K562 (cell line): ENCODE results near the gene CRKL. TPM values are rescaled to one million over a fixed set of nuclear protein-coding genes. Genes with fewer than 3 reads are reported as not detected.
A peak's percentile ranks its signal among the peaks of the same experiment; 100 is the strongest.

Source experiments
- ARID3A ChIP-seq: IDR thresholded peaks from 2 replicates; pipeline ENCODE4 v1.6.1; 2012; ENCODE audit warnings: low read depth, low read length, improper control_type of control experiment, borderline replicate concordance
- CBFA2T3 ChIP-seq: fragments of 450-650 bp; IDR thresholded peaks from 2 replicates; pipeline ENCODE4 v1.6.1; 2017
- DIDO1 ChIP-seq: fragments of 450-650 bp; IDR thresholded peaks from 2 replicates; pipeline ENCODE4 v1.6.1; 2016; ENCODE audit warnings: low read depth, missing biosample characterization, missing genetic modification characterization
- ELF1 ChIP-seq: fragments of 200-800 bp; sonication (Bioruptor generic); IDR thresholded peaks from 2 replicates; pipeline ENCODE4 v1.6.1; 2016; ENCODE audit warnings: missing genetic modification characterization, missing compliant biosample characterization
- ELK3 ChIP-seq: fragments of 450-650 bp; formaldehyde crosslinking; IDR thresholded peaks from 2 replicates; pipeline ENCODE4 v1.4.0; 2020; ENCODE audit warnings: mild to moderate bottlenecking
- HMG20A ChIP-seq: fragments of 450-650 bp; formaldehyde crosslinking; conservative IDR thresholded peaks from 2 replicates; pipeline ENCODE4 v1.4.0; 2020; ENCODE audit warnings: mild to moderate bottlenecking, mixed read lengths
- HNRNPLL ChIP-seq: fragments of 200-400 bp; formaldehyde crosslinking; IDR thresholded peaks from 2 replicates; pipeline ENCODE4 v1.6.1; 2017; ENCODE audit warnings: low read length, low read depth, mild to moderate bottlenecking; ENCODE audit not compliant: poor library complexity, severe bottlenecking
- KDM4B ChIP-seq, 2 experiments: fragments of 450-650 bp in 1 of 2; sonication (generic) in 1 of 2; IDR thresholded peaks; 2 replicates each; pipeline ENCODE4 v1.6.1; 2016 to 2017; ENCODE audit warnings: borderline replicate concordance in 2 of 2, antibody characterized with exemption in 1 of 2, low read depth in 1 of 2, mild to moderate bottlenecking in 1 of 2
- MAFK ChIP-seq: IDR thresholded peaks from 2 replicates; pipeline ENCODE4 v1.6.1; 2011; ENCODE audit warnings: low read length, improper control_type of control experiment
- MTF1 ChIP-seq: fragments of 250-450 bp; sonication (Bioruptor Pico); IDR thresholded peaks from 2 replicates; pipeline ENCODE4 v1.9.0; 2021; ENCODE audit warnings: moderate library complexity, mild to moderate bottlenecking, inconsistent platforms, borderline replicate concordance
- POLR2A ChIP-seq: fragments of 450-650 bp; conservative IDR thresholded peaks from 2 replicates; pipeline ENCODE4 v1.6.1; 2016
- RBM25 ChIP-seq: fragments of 200-400 bp; formaldehyde crosslinking; IDR thresholded peaks from 2 replicates; pipeline ENCODE4 v1.6.1; 2018; ENCODE audit warnings: low read length, low read depth, moderate library complexity; ENCODE audit not compliant: severe bottlenecking
- SUPT5H ChIP-seq: fragments of 450-650 bp; IDR thresholded peaks from 2 replicates; pipeline ENCODE4 v1.6.1; 2016
- XRCC5 ChIP-seq: fragments of 200-400 bp; formaldehyde crosslinking; IDR thresholded peaks from 2 replicates; pipeline ENCODE4 v1.6.1; 2017; ENCODE audit warnings: low read depth, mild to moderate bottlenecking, low read length
- ZC3H8 ChIP-seq: fragments of 450-650 bp; IDR thresholded peaks from 2 replicates; pipeline ENCODE4 v1.6.1; 2017
- ZNF121 ChIP-seq: sonication (generic); formaldehyde crosslinking; conservative IDR thresholded peaks from 2 replicates; pipeline ENCODE4 v1.8.0; 2022; ENCODE audit warnings: missing genetic modification reagents
- ZNF239 ChIP-seq: fragments of 250-450 bp; sonication (Bioruptor Pico); IDR thresholded peaks from 2 replicates; pipeline ENCODE4 v1.4.0; 2020; ENCODE audit warnings: mild to moderate bottlenecking
- ZNF384 ChIP-seq: IDR thresholded peaks from 2 replicates; pipeline ENCODE4 v1.6.1; 2012; ENCODE audit warnings: low read depth, low read length, improper control_type of control experiment
- ZNF644 ChIP-seq: fragments of 200-800 bp; sonication (Bioruptor generic); IDR thresholded peaks from 2 replicates; pipeline ENCODE4 v1.6.1; 2016; ENCODE audit warnings: low read depth, missing genetic modification characterization, missing compliant biosample characterization
- ZNF699 ChIP-seq: fragments of 250-450 bp; sonication (Bioruptor Pico); IDR thresholded peaks from 2 replicates; pipeline ENCODE4 v1.8.0; 2021; ENCODE audit warnings: mild to moderate bottlenecking, moderate library complexity; ENCODE audit not compliant: insufficient replicate concordance
- polyA plus RNA-seq, 8 experiments: library from polyadenylated mRNA; depleted of rRNA in 4 of 8; stranded (reverse) in 5 of 8; unstranded in 3 of 8; fragments of >200 nt; fragmentation: Nextera tagmentation in 2 of 8; fragmentation: Illumina TruSeq in 1 of 8; extraction: Ambion mirVana in 2 of 8; extraction: Trizol in 1 of 8; gene quantifications; 2 replicates each; pipeline versions ENCODE4 v1.2.1 to v1.2.3, GENCODE V29; 2011 to 2014; ENCODE audit warnings: inconsistent platforms in 1 of 8, missing spikeins in 1 of 8
- total RNA-seq, 7 experiments: library from RNA; depleted of rRNA in 6 of 7; stranded (reverse); fragments of >200 nt in 6 of 7; fragmentation: Illumina TruSeq in 2 of 7; extraction: Trizol in 2 of 7; gene quantifications; 2 replicates each; pipeline versions ENCODE4 v1.2.1 to v1.2.3, GENCODE V29; 2011 to 2021; ENCODE audit warnings: low replicate concordance in 1 of 7
- TF ChIP-seq, protein P1 (sequence below): sonication (generic); formaldehyde crosslinking; IDR thresholded peaks from 2 replicates; pipeline ENCODE4 v1.8.0; 2022; ENCODE audit warnings: missing genetic modification reagents, mild to moderate bottlenecking, moderate library complexity, borderline replicate concordance
- TF ChIP-seq, protein P2 (sequence below), 2 experiments: fragments of 450-650 bp in 1 of 2; IDR thresholded peaks; 2 replicates each; pipeline ENCODE4 v1.6.1; 2011 to 2017; ENCODE audit warnings: low read depth in 2 of 2, antibody characterized with exemption in 1 of 2, borderline replicate concordance in 1 of 2, low read length in 1 of 2, mild to moderate bottlenecking in 1 of 2, mixed read lengths in 1 of 2; ENCODE audit not compliant: control insufficient read depth in 1 of 2

The CRKL gene
- total and polyA plus RNA-seq, 9 of the 15 experiments (the other 6 are each of a cell fraction or from before 2014, with no cell fraction given): 100 to 263 (median 124) TPM

- TF ChIP-seq MAFK: peak; percentile 79
- no peak for TF ChIP-seq MTF1 (CRISPR knock-in tag)
- peak; percentile 100 for TF ChIP-seq XRCC5
- peak; percentile 87; the same call in 1 of the 2 replicates for TF ChIP-seq ZC3H8
- no peak for TF ChIP-seq ZNF121 (CRISPR knock-in tag)
- TF ChIP-seq ELK3 (CRISPR knock-in tag): no peak
- no peak for TF ChIP-seq ZNF699
- TF ChIP-seq ZNF384: peak; percentile 89
- TF ChIP-seq RBM25: no peak
- TF ChIP-seq, protein P1, sequence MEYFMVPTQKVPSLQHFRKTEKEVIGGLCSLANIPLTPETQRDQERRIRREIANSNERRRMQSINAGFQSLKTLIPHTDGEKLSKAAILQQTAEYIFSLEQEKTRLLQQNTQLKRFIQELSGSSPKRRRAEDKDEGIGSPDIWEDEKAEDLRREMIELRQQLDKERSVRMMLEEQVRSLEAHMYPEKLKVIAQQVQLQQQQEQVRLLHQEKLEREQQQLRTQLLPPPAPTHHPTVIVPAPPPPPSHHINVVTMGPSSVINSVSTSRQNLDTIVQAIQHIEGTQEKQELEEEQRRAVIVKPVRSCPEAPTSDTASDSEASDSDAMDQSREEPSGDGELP (CRISPR knock-in tag): peak; percentile 100
- TF ChIP-seq HMG20A: no peak
- TF ChIP-seq, protein P2, sequence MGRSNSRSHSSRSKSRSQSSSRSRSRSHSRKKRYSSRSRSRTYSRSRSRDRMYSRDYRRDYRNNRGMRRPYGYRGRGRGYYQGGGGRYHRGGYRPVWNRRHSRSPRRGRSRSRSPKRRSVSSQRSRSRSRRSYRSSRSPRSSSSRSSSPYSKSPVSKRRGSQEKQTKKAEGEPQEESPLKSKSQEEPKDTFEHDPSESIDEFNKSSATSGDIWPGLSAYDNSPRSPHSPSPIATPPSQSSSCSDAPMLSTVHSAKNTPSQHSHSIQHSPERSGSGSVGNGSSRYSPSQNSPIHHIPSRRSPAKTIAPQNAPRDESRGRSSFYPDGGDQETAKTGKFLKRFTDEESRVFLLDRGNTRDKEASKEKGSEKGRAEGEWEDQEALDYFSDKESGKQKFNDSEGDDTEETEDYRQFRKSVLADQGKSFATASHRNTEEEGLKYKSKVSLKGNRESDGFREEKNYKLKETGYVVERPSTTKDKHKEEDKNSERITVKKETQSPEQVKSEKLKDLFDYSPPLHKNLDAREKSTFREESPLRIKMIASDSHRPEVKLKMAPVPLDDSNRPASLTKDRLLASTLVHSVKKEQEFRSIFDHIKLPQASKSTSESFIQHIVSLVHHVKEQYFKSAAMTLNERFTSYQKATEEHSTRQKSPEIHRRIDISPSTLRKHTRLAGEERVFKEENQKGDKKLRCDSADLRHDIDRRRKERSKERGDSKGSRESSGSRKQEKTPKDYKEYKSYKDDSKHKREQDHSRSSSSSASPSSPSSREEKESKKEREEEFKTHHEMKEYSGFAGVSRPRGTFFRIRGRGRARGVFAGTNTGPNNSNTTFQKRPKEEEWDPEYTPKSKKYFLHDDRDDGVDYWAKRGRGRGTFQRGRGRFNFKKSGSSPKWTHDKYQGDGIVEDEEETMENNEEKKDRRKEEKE (IDR thresholded peaks at IDR 0.05; ENCODE audit: borderline replicate concordance in 1 of 2, control insufficient read depth in 1 of 2, low read depth in 2 of 2, low read length in 1 of 2): 0 out of 4 replicates have a peak, but pooled peaks of 1 of the 2 experiments have one; percentile 63
- TF ChIP-seq SUPT5H: peak; percentile 45; the same call in 1 of the 2 replicates
- no peak; the same call in 1 of the 2 replicates for TF ChIP-seq POLR2A
- peak; percentile 42; the same call in 1 of the 2 replicates for TF ChIP-seq ARID3A
- TF ChIP-seq CBFA2T3: no peak
- peak; percentile 76 for TF ChIP-seq ZNF239 (CRISPR knock-in tag)
- TF ChIP-seq KDM4B (IDR thresholded peaks at IDR 0.05; ENCODE audit: borderline replicate concordance in 2 of 2, low read depth in 1 of 2): peak in 1 of 2 experiments; percentile 98; a peak in 1 of 4 replicates
- no peak for TF ChIP-seq DIDO1
- TF ChIP-seq ZNF644 (tag): 0 out of 2 replicates have a peak, but pooled peaks have one; percentile 58
- peak; percentile 59 for TF ChIP-seq HNRNPLL
- TF ChIP-seq ELF1 (tag): peak; percentile 64
Observed at GRCh38 chr22:20885557-20886323, 31.5 kb upstream of the CRKL start (continued).
